ENCODE results near the gene TLN1. TPM values are rescaled to one million over a fixed set of nuclear protein-coding genes. Genes with fewer than 3 reads are reported as not detected.
A peak's percentile ranks its signal among the peaks of the same experiment; 100 is the strongest.

The TLN1 gene
- total RNA-seq, 3 donors from 2014 or later (not counting 1 experiment from before 2014, with no cell fraction given): 509 to 552 (median 528) TPM

DNA sequence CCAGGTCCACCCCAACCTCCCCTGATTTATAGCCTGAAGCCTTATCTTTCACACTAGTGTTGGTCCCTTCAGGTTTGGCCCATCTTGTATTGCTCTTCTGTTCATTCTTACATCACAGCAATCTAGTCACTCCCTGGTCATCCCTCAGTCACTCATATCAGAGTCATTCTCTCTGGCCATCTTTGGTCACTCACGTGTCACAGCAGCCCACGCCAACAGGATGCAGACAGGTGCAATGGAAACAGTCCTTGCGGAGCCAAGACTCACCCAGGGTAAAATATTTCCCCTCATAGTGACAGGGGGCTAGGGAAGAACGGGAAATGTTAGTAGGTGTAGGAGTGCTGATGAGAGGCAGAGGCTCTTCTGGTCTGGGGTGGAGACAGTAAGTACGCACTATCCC lies 21.5 kb upstream of the TLN1 start:
- H3K27ac Mint-ChIP-seq: peak overlapping the region in 1 of 2 donors; percentile 10
- no peak overlapping the region for H3K4me3 Mint-ChIP-seq
- H3K9me3 ChIP-seq (ENCODE audit: control insufficient read depth, insufficient read depth, low read length): no peaks in the 10 kb centered on the region
- H3K36me3 ChIP-seq (ENCODE audit: control insufficient read depth, insufficient read depth, low read length): peaks cover 36% of the 10 kb centered on the region
- H3K9me3 Mint-ChIP-seq: no peaks in the 10 kb centered on the region
- H3K27me3 ChIP-seq (ENCODE audit: control insufficient read depth, insufficient read depth, low read length): no peaks in the 10 kb centered on the region
- no peaks in the 10 kb centered on the region for H3K27me3 Mint-ChIP-seq (ENCODE audit: low read depth in 2 of 2)
- no peak overlapping the region for H3K27ac ChIP-seq (ENCODE audit: low read length)
- WGBS (ENCODE audit: insufficient coverage): 100% methylated on average over 5 of the region's 5 CpGs
- DNase-seq (no peak), ATAC-seq (no peak)
- H3K4me3 ChIP-seq (ENCODE audit: low read length): no peak overlapping the region
- TF ChIP-seq CTCF (IDR thresholded peaks at IDR 0.05): no peak
- H3K4me1 ChIP-seq (ENCODE audit: control insufficient read depth, insufficient read depth, low read length): peaks cover 29% of the 10 kb centered on the region
- H3K4me1 Mint-ChIP-seq: peaks cover 34 to 44% of the 10 kb centered on the region in 2 donors
- intact Hi-C loops (cut with micrococcal nuclease): no loop called here
- H3K36me3 Mint-ChIP-seq: no peaks in the 10 kb centered on the region

DNA sequence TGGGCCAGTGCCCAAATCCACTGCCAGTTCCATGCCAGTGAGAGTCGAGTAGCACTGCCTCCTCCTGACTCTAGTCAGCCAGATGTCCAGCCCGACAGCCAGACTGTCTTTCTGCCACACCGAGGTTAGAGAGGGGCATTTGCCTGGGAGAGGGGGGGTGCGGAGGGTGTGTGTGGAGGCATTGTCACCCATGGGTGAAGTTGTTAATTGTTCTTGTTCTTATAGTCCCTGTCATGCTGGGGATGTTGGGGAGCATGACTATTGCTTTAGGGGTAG lies 18.2 kb upstream of the TLN1 start:
- H3K36me3 ChIP-seq (ENCODE audit: control insufficient read depth, insufficient read depth, low read length): peaks cover 36% of the 10 kb centered on the region
- Mint-ChIP-seq H3K27ac (peak overlapping the region; percentile 90 to 92), H3K4me3 (peak overlapping the region; percentile 92)

GRCh38 chr9:35749515-35750255 lies 17.7 kb upstream of the TLN1 start:
- no peaks in the 10 kb centered on the region for H3K36me3 Mint-ChIP-seq
- Histone ChIP-seq H3K27ac (ENCODE audit: low read length) (peak overlapping the region; percentile 79), H3K36me3 (ENCODE audit: control insufficient read depth, insufficient read depth, low read length) (peaks cover 36% of the 10 kb centered on the region), H3K4me3 (ENCODE audit: low read length) (peak overlapping the region; percentile 87), H3K9me3 (ENCODE audit: control insufficient read depth, insufficient read depth, low read length) (no peaks in the 10 kb centered on the region), H3K4me1 (ENCODE audit: control insufficient read depth, insufficient read depth, low read length) (peaks cover 34% of the 10 kb centered on the region), H3K27me3 (ENCODE audit: control insufficient read depth, insufficient read depth, low read length) (no peaks in the 10 kb centered on the region)
- 7% methylated on average over 18 of the region's 19 CpGs for WGBS (ENCODE audit: insufficient coverage)
- peaks cover 40 to 50% of the 10 kb centered on the region in 2 donors for H3K4me1 Mint-ChIP-seq
- ATAC-seq: peak; percentile 27 to 48 (median 33)
- peak in 1 of 2 donors; percentile 69 for DNase-seq
- peak overlapping the region; percentile 90 to 92 for H3K27ac Mint-ChIP-seq
- intact Hi-C loops (cut with micrococcal nuclease): loop anchor here (1.0 to 5.0 kb wide), 2 partner anchors 17 to 147 kb away; partner anchors contain the start of genes CREB3 and TLN1
- H3K9me3 Mint-ChIP-seq: no peaks in the 10 kb centered on the region
- no peaks in the 10 kb centered on the region for H3K27me3 Mint-ChIP-seq (ENCODE audit: low read depth in 2 of 2)
- TF ChIP-seq CTCF (IDR thresholded peaks at IDR 0.05): no peak
- peak overlapping the region; percentile 92 for H3K4me3 Mint-ChIP-seq

More for the DNA sequence above, 18.2 kb upstream of the TLN1 start:
- 80% methylated on average over 4 of the region's 4 CpGs for WGBS (ENCODE audit: insufficient coverage)
- DNase-seq: no peak
- Histone ChIP-seq H3K4me1 (ENCODE audit: control insufficient read depth, insufficient read depth, low read length) (peaks cover 34% of the 10 kb centered on the region), H3K9me3 (ENCODE audit: control insufficient read depth, insufficient read depth, low read length) (no peaks in the 10 kb centered on the region), H3K27me3 (ENCODE audit: control insufficient read depth, insufficient read depth, low read length) (no peaks in the 10 kb centered on the region), H3K4me3 (ENCODE audit: low read length) (no peak overlapping the region), H3K27ac (ENCODE audit: low read length) (peak overlapping the region; percentile 79)
- H3K27me3 Mint-ChIP-seq (ENCODE audit: low read depth in 2 of 2): no peaks in the 10 kb centered on the region
- peaks cover 40 to 50% of the 10 kb centered on the region in 2 donors for H3K4me1 Mint-ChIP-seq
- intact Hi-C loops (cut with micrococcal nuclease): no loop called here
- TF ChIP-seq CTCF (IDR thresholded peaks at IDR 0.05): no peak
- no peaks in the 10 kb centered on the region for H3K9me3 Mint-ChIP-seq
- ATAC-seq: no peak
- no peaks in the 10 kb centered on the region for H3K36me3 Mint-ChIP-seq

Data from natural killer cell (primary cell).